Mesenchymal stem cell (in vitro differentiated cells and primary cell): ENCODE results near the gene FHOD3.

Source experiments
- DNase-seq: peaks from one replicate; pipeline ENCODE4 v3.0.0-alpha.2; 2013
- H2AFZ ChIP-seq: one replicate; pipeline ENCODE4 v1.6.1; 2013; ENCODE audit warnings: low read depth, mild to moderate bottlenecking, control low read depth, inconsistent platforms, low read length, moderate library complexity
- H2AK5ac ChIP-seq: 2 replicates; pipeline ENCODE4 v1.6.1; 2013; ENCODE audit warnings: low read length, moderate library complexity, mild to moderate bottlenecking, inconsistent platforms; ENCODE audit not compliant: severe bottlenecking
- H2BK120ac ChIP-seq: one replicate; pipeline ENCODE4 v1.6.1; 2013; ENCODE audit warnings: low read depth, mild to moderate bottlenecking, inconsistent platforms, low read length, moderate library complexity
- H2BK12ac ChIP-seq, 2 experiments: one replicate each; pipeline ENCODE4 v1.6.1; 2013; ENCODE audit warnings: inconsistent platforms in 2 of 2, low read length in 2 of 2, mild to moderate bottlenecking in 2 of 2, moderate library complexity in 2 of 2, control low read depth in 1 of 2
- H2BK15ac ChIP-seq: one replicate; pipeline ENCODE4 v1.6.1; 2013; ENCODE audit warnings: mild to moderate bottlenecking, low read depth, inconsistent platforms; ENCODE audit not compliant: poor library complexity, severe bottlenecking
- H2BK5ac ChIP-seq: 2 replicates; pipeline ENCODE4 v1.6.1; 2013; ENCODE audit warnings: low read depth, mild to moderate bottlenecking, low read length, control low read depth, inconsistent platforms; ENCODE audit not compliant: poor library complexity, severe bottlenecking
- H3K14ac ChIP-seq, 2 experiments: one replicate each; pipeline ENCODE4 v1.6.1; 2013; ENCODE audit warnings: inconsistent platforms in 2 of 2, low read length in 2 of 2, control low read depth in 1 of 2, mild to moderate bottlenecking in 1 of 2, moderate library complexity in 1 of 2
- H3K18ac ChIP-seq, 2 experiments: one replicate each; pipeline ENCODE4 v1.6.1; 2013; ENCODE audit warnings: inconsistent platforms in 2 of 2, low read length in 2 of 2, control low read depth in 1 of 2, low read depth in 1 of 2, mild to moderate bottlenecking in 1 of 2
- H3K23ac ChIP-seq, 2 experiments: one replicate each; pipeline ENCODE4 v1.6.1; 2013; ENCODE audit warnings: inconsistent platforms in 2 of 2, low read length in 2 of 2, mild to moderate bottlenecking in 2 of 2, moderate library complexity in 2 of 2, control low read depth in 1 of 2
- H3K27ac ChIP-seq: 2 replicates; pipeline ENCODE4 v1.5.1; 2013; ENCODE audit warnings: mild to moderate bottlenecking, moderate library complexity, low read length, control low read depth, inconsistent platforms; ENCODE audit not compliant: poor library complexity, severe bottlenecking
- H3K27me3 ChIP-seq, 2 experiments: 2 replicates each; pipeline versions ENCODE4 v1.6.1 to v1.7.0; 2013; ENCODE audit warnings: low read length in 2 of 2, mild to moderate bottlenecking in 2 of 2, moderate library complexity in 2 of 2, control low read depth in 1 of 2, inconsistent platforms in 1 of 2; ENCODE audit not compliant: control insufficient read depth in 1 of 2, insufficient read depth in 1 of 2
- H3K36me3 ChIP-seq, 2 experiments: 2 replicates each; pipeline versions ENCODE4 v1.6.1 to v1.7.0; 2013; ENCODE audit warnings: low read length in 2 of 2, control low read depth in 1 of 2, inconsistent platforms in 1 of 2, low read depth in 1 of 2, mild to moderate bottlenecking in 1 of 2; ENCODE audit not compliant: insufficient read depth in 2 of 2, control insufficient read depth in 1 of 2
- H3K4ac ChIP-seq, 2 experiments: one replicate each; pipeline ENCODE4 v1.6.1; 2013; ENCODE audit warnings: inconsistent platforms in 2 of 2, low read length in 2 of 2, mild to moderate bottlenecking in 2 of 2, moderate library complexity in 2 of 2, control low read depth in 1 of 2, low read depth in 1 of 2
- H3K4me1 ChIP-seq: 2 replicates; pipeline ENCODE4 v1.6.1; 2013; ENCODE audit warnings: low read depth, low read length, control low read depth; ENCODE audit not compliant: control insufficient read depth, insufficient read depth
- H3K4me2 ChIP-seq: 2 replicates; pipeline ENCODE4 v1.6.1; 2013; ENCODE audit warnings: low read length, mild to moderate bottlenecking, inconsistent platforms; ENCODE audit not compliant: poor library complexity, severe bottlenecking
- H3K4me3 ChIP-seq, 2 experiments: 2 replicates each; pipeline versions ENCODE4 v1.5.1 to v1.7.0; 2013; ENCODE audit warnings: low read length in 2 of 2, mild to moderate bottlenecking in 2 of 2, control low read depth in 1 of 2, low read depth in 1 of 2; ENCODE audit not compliant: insufficient read depth in 1 of 2
- H3K79me1 ChIP-seq: replicated peaks from 2 replicates; pipeline ENCODE4 v1.6.1; 2013; ENCODE audit warnings: mild to moderate bottlenecking, control low read depth, low read length, inconsistent platforms; ENCODE audit not compliant: poor library complexity, severe bottlenecking
- H3K9ac ChIP-seq: 2 replicates; pipeline ENCODE4 v1.7.0; 2013; ENCODE audit warnings: mild to moderate bottlenecking, low read length, moderate library complexity
- H3K9me3 ChIP-seq: 2 replicates; pipeline ENCODE4 v1.7.0; 2013; ENCODE audit warnings: mild to moderate bottlenecking, low read length; ENCODE audit not compliant: control insufficient read depth
- H4K8ac ChIP-seq: one replicate; pipeline ENCODE4 v1.6.1; 2013; ENCODE audit warnings: inconsistent platforms, mild to moderate bottlenecking, low read length, moderate library complexity
- H4K91ac ChIP-seq: one replicate; pipeline ENCODE4 v1.6.1; 2013; ENCODE audit warnings: mild to moderate bottlenecking, low read length, inconsistent platforms
- WGBS: methylation state at CpG from one replicate; pipeline ENCODE4 v1.1.7; 2013; ENCODE audit warnings: mixed read lengths; 5-methylcytosine and 5-hydroxymethylcytosine counted together

FHOD3 gene

GRCh38 chr18:36409779-36410178 lies 112.3 kb downstream of the FHOD3 start:
- no peak overlapping the region for H2AFZ ChIP-seq
- H3K79me1 ChIP-seq = peaks cover 33% of the 10 kb centered on the region
- H3K36me3 ChIP-seq = peaks cover 0 to 13% of the 10 kb centered on the region in 2 experiments
- no peak overlapping the region for H4K91ac ChIP-seq
- 86% methylated on average over 1 of the region's 5 CpGs for WGBS
- no peak overlapping the region for H3K4ac ChIP-seq
- H2BK12ac ChIP-seq = no peak overlapping the region
- no peak overlapping the region for H2BK15ac ChIP-seq
- no peak for DNase-seq
- no peak overlapping the region for H3K18ac ChIP-seq
- no peak overlapping the region for H3K4me2 ChIP-seq
- H3K9me3 ChIP-seq = no peaks in the 10 kb centered on the region
- H3K14ac ChIP-seq = no peak overlapping the region
- no peak overlapping the region for H3K23ac ChIP-seq
- H2BK120ac ChIP-seq = no peak overlapping the region
- H3K4me3 ChIP-seq = no peak overlapping the region
- H3K27ac ChIP-seq = no peak overlapping the region
- H3K4me1 ChIP-seq = peaks cover 4% of the 10 kb centered on the region
- H2BK5ac ChIP-seq = no peak overlapping the region
- no peak overlapping the region for H3K9ac ChIP-seq
- H3K27me3 ChIP-seq = no peaks in the 10 kb centered on the region
- H2AK5ac ChIP-seq = no peak overlapping the region
- H4K8ac ChIP-seq = no peak overlapping the region

GRCh38 chr18:36410346-36410745 lies 112.8 kb downstream of the FHOD3 start:
- Histone ChIP-seq H3K27ac (no peak overlapping the region), H3K4me2 (no peak overlapping the region), H3K9ac (no peak overlapping the region), H3K23ac (no peak overlapping the region), H2BK15ac (no peak overlapping the region), H3K9me3 (no peaks in the 10 kb centered on the region), H2BK120ac (no peak overlapping the region), H3K4me1 (peaks cover 4% of the 10 kb centered on the region), H3K36me3 (peaks cover 0 to 13% of the 10 kb centered on the region in 2 experiments), H2AFZ (no peak overlapping the region), H3K18ac (no peak overlapping the region), H4K91ac (no peak overlapping the region), H3K79me1 (peaks cover 36% of the 10 kb centered on the region), H2BK5ac (no peak overlapping the region), H3K4ac (no peak overlapping the region), H3K14ac (no peak overlapping the region), H3K4me3 (no peak overlapping the region), H2AK5ac (no peak overlapping the region), H3K27me3 (no peaks in the 10 kb centered on the region), H4K8ac (no peak overlapping the region), H2BK12ac (no peak overlapping the region)
- 100% methylated on average over 2 of the region's 3 CpGs for WGBS
- no peak for DNase-seq

GRCh38 chr18:36411745-36412168 lies 114.2 kb downstream of the FHOD3 start:
- H2BK12ac ChIP-seq = no peak overlapping the region
- H3K4me2 ChIP-seq = no peak overlapping the region
- H2AK5ac ChIP-seq = no peak overlapping the region
- no peak overlapping the region for H2AFZ ChIP-seq
- H3K14ac ChIP-seq = no peak overlapping the region
- no peak overlapping the region for H4K91ac ChIP-seq
- DNase-seq = peak; percentile 10
- no peak overlapping the region for H2BK5ac ChIP-seq
- no peak overlapping the region for H3K18ac ChIP-seq
- H3K4ac ChIP-seq = no peak overlapping the region
- no peak overlapping the region for H3K4me3 ChIP-seq
- no peak overlapping the region for H2BK120ac ChIP-seq
- no peak overlapping the region for H2BK15ac ChIP-seq
- H4K8ac ChIP-seq = no peak overlapping the region
- H3K9ac ChIP-seq = no peak overlapping the region
- H3K79me1 ChIP-seq = peaks cover 39% of the 10 kb centered on the region
- H3K36me3 ChIP-seq = peaks cover 0 to 13% of the 10 kb centered on the region in 2 experiments
- H3K9me3 ChIP-seq = no peaks in the 10 kb centered on the region
- no CpG with 5 or more reads among the region's 3 CpGs for WGBS
- peaks cover 4% of the 10 kb centered on the region for H3K4me1 ChIP-seq
- H3K23ac ChIP-seq = no peak overlapping the region
- no peak overlapping the region for H3K27ac ChIP-seq
- no peaks in the 10 kb centered on the region for H3K27me3 ChIP-seq

GRCh38 chr18:36412778-36413177 lies 115.3 kb downstream of the FHOD3 start:
- Histone ChIP-seq H3K4me3 (no peak overlapping the region), H2BK12ac (no peak overlapping the region), H2BK5ac (no peak overlapping the region), H3K9me3 (no peaks in the 10 kb centered on the region), H3K9ac (no peak overlapping the region), H3K27ac (no peak overlapping the region), H3K79me1 (peaks cover 37% of the 10 kb centered on the region), H2AK5ac (no peak overlapping the region), H3K14ac (no peak overlapping the region), H3K4ac (no peak overlapping the region), H3K4me1 (peaks cover 4% of the 10 kb centered on the region), H4K91ac (no peak overlapping the region), H3K23ac (no peak overlapping the region), H2AFZ (no peak overlapping the region), H2BK120ac (no peak overlapping the region), H3K4me2 (no peak overlapping the region), H2BK15ac (no peak overlapping the region), H3K36me3 (peaks cover 0 to 13% of the 10 kb centered on the region in 2 experiments), H4K8ac (no peak overlapping the region), H3K27me3 (no peaks in the 10 kb centered on the region), H3K18ac (no peak overlapping the region)
- DNase-seq = no peak
- WGBS = 87% methylated on average over 1 of the region's 1 CpG
